ENCODE measurements around the gene ARVCF. TPM values are rescaled to one million over a fixed set of nuclear protein-coding genes. Genes with fewer than 3 reads are reported as not detected.

Gene ARVCF
- polyA plus RNA-seq, 1 experiment, result 5.6 TPM

- Histone ChIP-seq H3K27ac (ENCODE audit: low read depth, low read length) (no peak overlapping the region), H3K4me3 (ENCODE audit: low read depth, low read length) (no peak overlapping the region), H3K9me3 (ENCODE audit: control insufficient read depth, insufficient read depth, low read length) (no peaks in the 10 kb centered on the region; the same call in 1 of the 2 replicates), H3K27me3 (ENCODE audit: control insufficient read depth, insufficient read depth, low read length) (no peaks in the 10 kb centered on the region)
- POLR2A ChIA-PET, result interaction anchor here (0.6 to 1.6 kb wide), 2 partner anchors 44 to 109 kb away, joined by 4 to 5 read pairs; no protein-coding TSS in a partner anchor
- CTCF ChIA-PET, result interaction anchor here (0.7 to 4.4 kb wide), 3 partner anchors 44 to 238 kb away, joined by 3 to 68 read pairs (median 5); no protein-coding TSS in a partner anchor
- no peak for TF ChIP-seq CTCF (IDR thresholded peaks at IDR 0.05; ENCODE audit: low read depth, low read length)
- DNase-seq (ENCODE audit: low read depth, low spot score), result no peak
Observed at GRCh38 chr22:19968450-19968891, 48.2 kb downstream of the ARVCF start.

- Histone ChIP-seq H3K4me3 (ENCODE audit: low read depth, low read length) (no peak overlapping the region), H3K27ac (ENCODE audit: low read depth, low read length) (peak overlapping the region; percentile 31), H3K9me3 (ENCODE audit: control insufficient read depth, insufficient read depth, low read length) (no peaks in the 10 kb centered on the region; the same call in 1 of the 2 replicates), H3K27me3 (ENCODE audit: control insufficient read depth, insufficient read depth, low read length) (no peaks in the 10 kb centered on the region)
- no peak for DNase-seq (ENCODE audit: low read depth, low spot score)
- POLR2A ChIA-PET, result interaction anchor here (1.6 kb wide), 1 partner anchor 45 kb away, joined by 5 read pairs; no protein-coding TSS in a partner anchor
- no peak for TF ChIP-seq CTCF (IDR thresholded peaks at IDR 0.05; ENCODE audit: low read depth, low read length)
- CTCF ChIA-PET, result no interaction called here
Observed at GRCh38 chr22:19967850-19968449, 48.7 kb downstream of the ARVCF start.

GRCh38 chr22:19966908-19967750, 49.5 kb downstream of the ARVCF start:
- ChIA-PET CTCF (interaction anchor here (0.6 to 0.7 kb wide), 3 partner anchors 23 to 900 kb away, joined by 3 to 4 read pairs (median 3); no protein-coding TSS in a partner anchor), POLR2A (no interaction called here)
- Histone ChIP-seq H3K27me3 (ENCODE audit: control insufficient read depth, insufficient read depth, low read length) (no peaks in the 10 kb centered on the region), H3K9me3 (ENCODE audit: control insufficient read depth, insufficient read depth, low read length) (no peaks in the 10 kb centered on the region; the same call in 1 of the 2 replicates), H3K4me3 (ENCODE audit: low read depth, low read length) (no peak overlapping the region), H3K27ac (ENCODE audit: low read depth, low read length) (no peak overlapping the region)
- no peak for TF ChIP-seq CTCF (IDR thresholded peaks at IDR 0.05; ENCODE audit: low read depth, low read length)
- DNase-seq (ENCODE audit: low read depth, low spot score), result no peak

GRCh38 chr22:19965771-19966709, 50.6 kb downstream of the ARVCF start:
- Histone ChIP-seq H3K27me3 (ENCODE audit: control insufficient read depth, insufficient read depth, low read length) (no peaks in the 10 kb centered on the region), H3K9me3 (ENCODE audit: control insufficient read depth, insufficient read depth, low read length) (no peaks in the 10 kb centered on the region; the same call in 1 of the 2 replicates), H3K4me3 (ENCODE audit: low read depth, low read length) (no peak overlapping the region), H3K27ac (ENCODE audit: low read depth, low read length) (no peak overlapping the region)
- no peak for DNase-seq (ENCODE audit: low read depth, low spot score)
- POLR2A ChIA-PET, result no interaction called here
- CTCF ChIA-PET, result interaction anchor here (0.6 to 1.5 kb wide), 5 partner anchors 24 to 901 kb away, joined by 3 to 6 read pairs (median 3); no protein-coding TSS in a partner anchor
- TF ChIP-seq CTCF (IDR thresholded peaks at IDR 0.05; ENCODE audit: low read depth, low read length), result peak; percentile 53

Data from AG04450 (cell line).